K562 treated with DMSO at 1 percent for 48 hours (cell line): ENCODE measurements around the gene TESK2. TPM values are rescaled to one million over a fixed set of nuclear protein-coding genes. Genes with fewer than 3 reads are reported as not detected.

Experiments
- total RNA-seq: library from RNA; unstranded; fragments of 300-600 nt; gene quantifications from 2 replicates; pipeline ENCODE4 v1.2.3, GENCODE V29; 2022; ENCODE audit warnings: low replicate concordance; ENCODE audit errors: extremely low read depth

The TESK2 gene, protein sequence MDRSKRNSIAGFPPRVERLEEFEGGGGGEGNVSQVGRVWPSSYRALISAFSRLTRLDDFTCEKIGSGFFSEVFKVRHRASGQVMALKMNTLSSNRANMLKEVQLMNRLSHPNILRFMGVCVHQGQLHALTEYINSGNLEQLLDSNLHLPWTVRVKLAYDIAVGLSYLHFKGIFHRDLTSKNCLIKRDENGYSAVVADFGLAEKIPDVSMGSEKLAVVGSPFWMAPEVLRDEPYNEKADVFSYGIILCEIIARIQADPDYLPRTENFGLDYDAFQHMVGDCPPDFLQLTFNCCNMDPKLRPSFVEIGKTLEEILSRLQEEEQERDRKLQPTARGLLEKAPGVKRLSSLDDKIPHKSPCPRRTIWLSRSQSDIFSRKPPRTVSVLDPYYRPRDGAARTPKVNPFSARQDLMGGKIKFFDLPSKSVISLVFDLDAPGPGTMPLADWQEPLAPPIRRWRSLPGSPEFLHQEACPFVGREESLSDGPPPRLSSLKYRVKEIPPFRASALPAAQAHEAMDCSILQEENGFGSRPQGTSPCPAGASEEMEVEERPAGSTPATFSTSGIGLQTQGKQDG
- total RNA-seq: not detected in 2 replicates

DNA sequence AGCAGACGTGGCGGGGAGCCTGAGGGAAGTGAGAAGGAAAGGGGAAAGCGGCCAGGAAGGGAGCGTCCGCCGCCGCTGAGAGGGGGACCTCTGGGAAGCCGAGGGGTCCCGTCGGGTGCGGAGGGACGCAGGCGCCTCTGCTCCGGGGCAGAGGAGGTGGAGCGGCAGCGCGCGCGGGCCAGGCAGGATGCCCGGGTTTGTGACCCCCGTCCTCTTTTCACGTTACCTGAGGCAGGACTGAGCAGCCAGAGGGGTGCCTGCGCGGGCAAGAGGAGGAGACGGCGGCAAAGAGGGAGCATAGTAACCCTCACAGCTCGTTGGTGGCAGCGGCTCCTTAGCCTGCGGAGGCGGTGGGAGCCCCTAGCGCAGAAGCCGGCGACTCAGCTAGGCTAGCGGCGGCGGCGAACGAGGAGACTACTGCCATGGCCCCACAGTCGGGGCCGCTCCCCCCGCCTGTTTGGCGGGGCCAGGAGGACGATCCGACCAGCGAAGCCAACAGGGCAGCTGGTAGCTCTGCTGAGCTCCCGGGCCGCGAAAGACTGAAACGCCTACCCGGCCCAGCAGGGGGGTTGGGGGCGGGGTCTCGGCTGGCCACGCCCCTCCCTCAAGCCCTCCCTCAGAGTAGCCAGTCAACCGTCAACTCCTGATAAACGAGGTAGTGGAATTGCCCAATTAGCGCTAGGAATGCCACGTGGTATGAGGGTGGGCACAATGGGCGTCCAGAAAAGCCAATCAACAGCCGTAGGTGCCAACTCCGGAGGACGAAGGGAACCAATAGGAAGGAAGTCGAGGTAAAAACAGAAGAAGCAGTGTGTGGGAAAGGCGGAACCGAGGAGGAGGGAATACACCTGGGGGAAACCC lies at the start of gene TESK2:
Gene TESK2 (minus strand): TSS at position 538 of the 861 bp plus-strand sequence. CDS start 33,378 bp downstream, outside the sequence.

GRCh38 chr1:45521413-45522323 lies 30.7 kb upstream of the TESK2 start, which contains the start of gene PRDX1:
PRDX1 (minus strand) TSS chr1:45521884; CDS start chr1:45519043, 2,841 bp downstream.

GRCh38 chr1:45339789-45340558 lies 151.0 kb downstream of the TESK2 start, which contains the start of the genes MUTYH and TOE1:
MUTYH (minus strand) TSS chr1:45340440; CDS start chr1:45334505, 5,935 bp downstream.
TOE1 (plus strand) TSS chr1:45340170; CDS start chr1:45340253, 83 bp downstream.

GRCh38 chr1:45326627-45327623 lies 164.0 kb downstream of the TESK2 start, which contains the start of gene HPDL:
HPDL (plus strand) TSS chr1:45326895; CDS start chr1:45327149, 254 bp downstream.

Other genes starting within 250 kb of the TESK2 start
- not detected in 2 replicates for gene HPDL, start 164.3 kb downstream of the TESK2 start, total RNA-seq
- gene TOE1, start 151.0 kb downstream of the TESK2 start, total RNA-seq: not detected in 2 replicates
- gene MUTYH, start 150.7 kb downstream of the TESK2 start, total RNA-seq: not detected in 2 replicates
- gene CCDC163, start 8.9 kb upstream of the TESK2 start, total RNA-seq: not detected in 2 replicates
- gene MMACHC, start 9.1 kb upstream of the TESK2 start, total RNA-seq: not detected in 2 replicates
- gene PRDX1, start 30.7 kb upstream of the TESK2 start, total RNA-seq: 660 and 1,271 TPM in 2 replicates
- 594 TPM in 1 of 2 replicates, not detected in the other for gene AKR1A1, start 59.7 kb upstream of the TESK2 start, total RNA-seq
- gene NASP, start 92.9 kb upstream of the TESK2 start, total RNA-seq: not detected in 2 replicates
- not detected in 2 replicates for gene CCDC17, start 132.9 kb upstream of the TESK2 start, total RNA-seq
- gene GPBP1L1, start 195.4 kb upstream of the TESK2 start, total RNA-seq: not detected in 2 replicates
- gene TMEM69, start 197.0 kb upstream of the TESK2 start, total RNA-seq: not detected in 2 replicates